Stimulated activated CD8-positive, alpha-beta memory T cell treated with anti-CD3 and anti-CD28 coated beads, Interleukin-15, amount 100 ng/mL, for 48 hours (primary cell): Measurements from ENCODE around the gene IFNA2.
"Not testable (repeated sequence)": the region's sequence is repeated elsewhere in the genome, so short reads cannot be mapped to it uniquely, and the experiment has no call there.

Experiments used
- DNase-seq, 2 donors: peaks; one replicate each; pipeline ENCODE4 v3.0.0-alpha.2; 2020; ENCODE audit warnings: low read depth in 2 of 2

IFNA2 gene

GRCh38 chr9:21385131-21385670 is at the start of gene IFNA2:
TSS of gene IFNA2 (minus strand) at chr9:21385398. CDS start at chr9:21385329, 69 bp downstream.
- no peak for DNase-seq

- DNase-seq: not testable (repeated sequence)
Measured at GRCh38 chr9:21435015-21435383, 49.8 kb upstream of the IFNA2 start.

GRCh38 chr9:21434202-21435014 is 49.2 kb upstream of the IFNA2 start:
- DNase-seq: no peak

- DNase-seq: no peak
Measured at GRCh38 chr9:21432672-21433425, 47.7 kb upstream of the IFNA2 start.

GRCh38 chr9:21429191-21429590 is 44.0 kb upstream of the IFNA2 start:
- DNase-seq: no peak

GRCh38 chr9:21428235-21428634 is 43.0 kb upstream of the IFNA2 start:
- no peak for DNase-seq

- no peak for DNase-seq
Measured at GRCh38 chr9:21415493-21416267, 30.5 kb upstream of the IFNA2 start.

- no peak for DNase-seq
Measured at GRCh38 chr9:21414220-21414940, 29.2 kb upstream of the IFNA2 start.

- DNase-seq: no peak
Measured at GRCh38 chr9:21413624-21414023, 28.4 kb upstream of the IFNA2 start.

GRCh38 chr9:21413151-21413550 is 28.0 kb upstream of the IFNA2 start:
- no peak for DNase-seq

- DNase-seq: no peak
Measured at GRCh38 chr9:21412107-21412506, 26.9 kb upstream of the IFNA2 start.

GRCh38 chr9:21408817-21409216 is 23.6 kb upstream of the IFNA2 start, which contains the start of gene IFNA8:
TSS of gene IFNA8 (plus strand) at chr9:21409117. CDS start at chr9:21409177, 60 bp downstream.
- DNase-seq: no peak

- no peak for DNase-seq
Measured at GRCh38 chr9:21404146-21404545, 18.9 kb upstream of the IFNA2 start.

GRCh38 chr9:21402386-21403251 is 17.4 kb upstream of the IFNA2 start:
- DNase-seq: no peak

GRCh38 chr9:21399956-21400355 is 14.8 kb upstream of the IFNA2 start:
- DNase-seq: no peak

GRCh38 chr9:21398955-21399489 is 13.8 kb upstream of the IFNA2 start:
- DNase-seq: no peak

GRCh38 chr9:21395778-21396717 is 10.8 kb upstream of the IFNA2 start:
- DNase-seq: peak; percentile 9 to 32

GRCh38 chr9:21392270-21392669 is 7.1 kb upstream of the IFNA2 start:
- no peak for DNase-seq

- DNase-seq: no peak
Measured at GRCh38 chr9:21383627-21384026, 1.6 kb downstream of the IFNA2 start.
